NCI-H345 (cell line): ENCODE data around the gene SPSB1.
A peak's percentile ranks its signal among the peaks of the same experiment; 100 is the strongest.

Source experiments
- DNase-seq: peaks from one replicate; lab custom pipeline; 2025; lab: John Stamatoyannopoulos, UW

The SPSB1 gene

DNA sequence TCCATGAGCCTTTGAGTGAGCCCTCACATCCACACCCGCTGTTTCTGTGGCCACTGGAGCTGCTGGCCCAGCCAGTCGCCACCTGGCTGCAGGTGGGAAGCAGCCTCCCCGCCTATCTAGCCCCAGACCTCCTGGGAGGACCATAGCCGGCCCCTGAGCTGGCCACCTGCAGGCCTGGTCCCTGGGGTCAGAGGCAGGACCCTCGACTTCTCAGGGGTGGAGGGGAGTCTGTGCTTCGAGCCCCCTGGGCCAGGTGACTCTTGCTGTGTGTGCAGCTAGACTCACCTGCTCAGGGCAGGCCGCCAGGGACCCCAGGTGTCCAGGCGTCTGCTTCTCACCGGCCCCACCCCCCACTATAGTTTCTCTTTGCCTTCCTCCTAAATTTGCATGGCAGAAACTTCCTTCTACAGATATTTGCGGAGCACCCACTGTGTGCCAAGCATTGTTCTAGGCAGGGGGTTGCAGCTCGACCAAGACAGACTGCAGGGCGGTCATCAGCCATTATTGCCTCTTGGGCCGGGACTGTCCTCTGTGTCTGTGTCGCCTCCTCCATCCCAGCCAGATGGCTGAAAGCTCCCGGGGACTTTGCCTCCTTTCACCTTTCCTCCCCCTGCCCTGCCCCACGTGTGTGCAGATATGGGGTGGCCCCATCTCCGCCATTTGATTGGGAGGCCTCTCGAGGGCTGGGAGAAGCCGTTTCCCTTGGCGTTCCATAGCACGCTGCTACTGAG lies 27.3 kb downstream of the SPSB1 start:
- peak; percentile 17 for DNase-seq

DNA sequence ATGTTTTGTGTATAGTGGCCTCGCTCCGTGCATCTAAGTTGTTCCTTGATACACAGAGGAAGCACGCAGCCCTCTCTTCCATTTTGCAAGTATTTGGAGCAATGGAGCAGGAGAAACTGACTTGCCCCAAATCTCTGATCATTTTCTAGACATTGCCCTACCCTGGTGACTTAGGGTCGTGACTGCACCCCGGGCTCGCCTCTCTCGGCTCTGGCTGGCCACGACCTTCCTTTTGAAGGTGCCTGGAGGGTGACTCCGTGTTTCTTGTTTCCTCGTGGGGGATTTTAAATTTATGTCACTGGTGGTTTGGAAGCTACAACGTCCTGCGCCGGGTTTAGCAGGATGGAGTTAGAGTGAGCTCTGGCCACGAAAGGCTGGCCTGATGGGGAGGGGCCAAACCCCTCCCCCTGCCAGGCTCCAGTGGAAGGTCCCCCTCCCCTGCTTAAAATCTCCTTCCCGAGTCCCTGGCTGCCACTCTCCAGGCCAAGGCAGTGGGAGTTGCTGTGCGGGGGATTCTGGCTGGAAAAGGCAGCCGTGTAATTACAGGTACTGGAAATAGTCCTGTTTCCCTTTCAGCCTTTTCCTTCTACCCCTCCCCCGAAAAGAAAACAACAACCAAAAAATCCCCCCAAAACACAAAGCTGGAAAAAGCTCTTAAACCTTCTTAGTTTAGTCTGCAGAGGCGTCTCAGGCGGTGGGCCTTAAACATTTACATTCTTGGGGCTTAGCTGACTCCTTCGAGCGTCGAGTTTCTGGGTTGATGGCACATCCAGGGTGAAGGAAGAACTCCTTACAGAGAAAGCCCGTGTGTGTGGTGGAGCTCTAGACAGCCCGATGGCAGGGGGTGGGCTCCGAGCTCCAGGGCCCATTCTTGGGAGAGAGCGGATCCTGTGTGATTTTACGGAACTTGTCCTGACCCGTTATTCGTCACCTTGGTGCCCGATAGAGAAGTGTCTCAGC lies 28.1 kb downstream of the SPSB1 start:
- DNase-seq = no peak

- DNase-seq = no peak
Observed at GRCh38 chr1:9321480-9321849, 28.8 kb downstream of the SPSB1 start.

DNA sequence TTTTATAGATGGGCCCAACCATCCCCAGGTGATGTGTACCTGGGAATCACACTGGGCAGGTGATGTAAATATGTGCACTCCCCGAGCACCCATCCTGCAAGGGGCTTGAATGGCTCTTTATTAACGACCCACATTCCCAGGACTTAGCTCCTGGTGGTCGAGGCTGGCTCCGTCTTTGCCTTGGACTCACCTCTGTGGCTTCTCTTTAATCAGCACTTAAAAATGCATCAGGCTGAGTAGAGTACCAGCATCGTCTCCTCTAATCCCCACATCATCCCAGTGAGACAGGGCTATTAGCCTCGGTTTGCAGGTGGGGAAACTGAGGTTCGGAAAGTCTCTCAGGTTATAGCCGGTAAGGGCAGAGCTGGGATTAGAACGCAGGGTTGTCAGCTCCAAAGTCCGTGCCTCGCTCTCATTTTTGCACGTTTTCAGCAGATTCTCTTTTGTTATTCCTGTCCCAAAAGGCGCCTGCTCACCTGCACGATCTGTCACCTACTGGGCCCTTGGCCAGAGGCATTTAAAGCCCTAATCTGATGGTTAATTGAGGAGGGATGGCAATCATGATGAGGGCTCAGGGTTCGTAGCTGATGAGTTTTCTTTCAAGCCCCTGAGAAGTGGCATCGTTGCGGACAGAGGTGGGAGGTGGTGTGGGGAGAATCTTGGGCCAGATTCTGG lies 29.4 kb downstream of the SPSB1 start:
- DNase-seq = no peak

- no peak for DNase-seq
Observed at GRCh38 chr1:9322661-9323244, 30.1 kb downstream of the SPSB1 start.

DNA sequence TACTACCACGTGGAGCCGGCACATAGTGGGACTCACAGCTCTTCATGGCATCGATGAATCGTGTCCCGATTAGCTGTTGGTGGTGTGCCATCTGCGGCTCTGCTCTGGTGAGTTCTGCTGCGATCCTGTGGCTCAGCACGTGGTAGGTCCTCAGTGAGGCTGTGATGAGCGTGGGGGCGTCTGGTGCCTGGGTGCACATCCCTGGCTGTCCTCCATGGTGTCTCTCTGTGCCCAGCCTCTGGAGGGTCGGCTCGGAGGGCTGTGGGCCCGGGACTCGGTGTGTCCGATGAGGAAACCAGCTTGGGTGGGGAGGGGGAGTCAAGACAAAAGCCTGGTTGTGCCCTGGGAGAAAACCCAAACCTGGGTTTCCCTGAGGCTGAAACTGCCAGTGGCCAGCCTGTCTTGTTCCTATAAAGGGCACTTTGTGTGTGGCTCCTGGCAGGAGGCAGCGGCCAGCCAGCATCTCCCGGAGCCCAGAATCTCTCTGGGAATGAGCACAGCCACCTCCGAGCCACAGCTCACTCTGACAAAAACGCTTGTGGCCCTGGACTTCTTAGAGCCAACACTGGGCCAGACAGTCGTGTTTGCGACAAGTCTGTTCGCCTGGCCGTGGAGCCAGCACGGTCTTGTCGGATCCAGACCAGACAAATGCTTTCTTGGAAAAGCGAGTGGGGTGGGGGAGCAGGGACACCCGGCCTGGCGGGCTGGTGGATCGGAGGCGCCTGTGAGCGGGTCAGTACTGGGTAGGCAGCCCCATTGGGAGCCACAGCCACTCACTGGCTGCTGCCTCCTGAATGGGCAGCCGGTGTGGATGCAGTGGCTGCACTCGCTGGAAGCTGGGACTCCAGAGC lies 31.8 kb downstream of the SPSB1 start:
- no peak for DNase-seq

GRCh38 chr1:9326596-9326995 lies 33.9 kb downstream of the SPSB1 start:
- DNase-seq = no peak

DNA sequence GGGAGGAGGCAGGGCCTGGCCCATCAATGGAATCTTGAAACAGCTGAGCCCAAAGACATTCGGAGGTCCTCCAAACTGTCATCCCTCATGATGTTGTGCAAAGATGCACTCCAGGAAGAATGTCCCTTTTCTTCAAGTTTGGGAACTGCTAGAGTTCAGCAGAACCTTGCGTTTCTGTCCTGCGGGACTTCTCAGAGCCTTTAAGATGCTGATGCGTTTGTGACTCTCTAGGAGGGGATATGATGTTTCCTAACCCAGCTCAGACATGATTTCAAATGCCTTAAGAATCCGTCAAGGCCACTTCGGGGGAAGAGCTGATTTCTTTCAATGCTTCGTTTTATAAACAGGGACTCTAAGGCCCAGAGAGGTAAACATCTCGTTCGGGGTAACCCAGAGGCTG lies 35.5 kb downstream of the SPSB1 start:
- DNase-seq = no peak

GRCh38 chr1:9328715-9329114 lies 36.0 kb downstream of the SPSB1 start:
- no peak for DNase-seq

DNA sequence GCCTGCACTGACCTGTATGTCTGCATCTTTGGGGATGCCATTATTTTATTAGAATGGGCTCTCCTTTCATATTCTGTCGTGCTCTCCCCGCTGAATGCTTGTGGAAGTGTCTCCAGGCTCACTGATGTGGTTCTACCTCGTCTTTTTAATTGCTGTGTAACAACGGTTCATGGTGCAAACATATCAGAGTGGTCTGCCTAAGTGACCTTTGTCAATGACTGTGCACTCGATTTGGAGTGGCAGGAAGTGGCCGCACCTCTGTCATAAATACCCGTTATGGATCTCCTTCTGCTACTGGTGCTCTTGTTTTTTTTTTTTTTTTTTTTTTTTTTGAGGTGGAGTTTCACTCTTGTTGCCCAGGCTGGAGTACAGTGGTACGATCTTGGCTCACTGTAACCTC lies 38.3 kb downstream of the SPSB1 start:
- DNase-seq = no peak

DNA sequence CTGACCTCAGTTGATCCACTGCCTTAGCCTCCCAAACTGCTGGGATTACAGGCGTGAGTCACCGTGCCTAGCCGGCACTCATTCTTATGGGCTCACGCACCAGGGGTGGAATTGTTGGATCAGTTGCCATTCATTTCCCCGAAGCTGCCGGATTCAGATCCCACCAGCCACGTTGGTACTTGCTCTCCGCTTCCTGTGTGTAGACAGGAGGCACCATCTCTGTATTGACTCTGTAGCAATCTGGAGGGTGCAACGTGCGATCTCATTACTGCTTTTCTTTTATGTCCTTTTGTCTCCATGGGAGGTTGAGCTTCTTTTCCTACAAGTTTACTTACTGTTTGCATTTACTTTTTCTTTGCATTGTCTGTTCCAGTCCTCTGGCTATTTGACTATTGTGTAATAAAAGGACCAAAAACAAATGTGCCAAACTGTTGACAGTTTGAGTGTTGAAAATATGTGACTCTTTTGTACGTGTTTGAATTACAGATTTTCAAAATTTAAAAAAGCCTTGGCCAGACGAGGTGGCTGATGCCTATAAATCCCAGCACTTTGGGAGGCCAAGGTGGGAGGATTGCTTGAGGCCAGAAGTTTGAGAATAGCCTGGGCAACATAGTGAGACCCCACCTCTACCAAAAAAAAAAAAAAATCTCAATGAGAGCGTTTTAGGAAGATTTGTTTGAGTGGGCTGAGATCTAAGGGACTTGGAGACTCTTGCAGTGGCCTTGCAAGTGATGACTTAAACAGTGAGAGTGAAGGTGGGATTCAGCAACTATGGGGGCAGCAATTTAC lies 39.1 kb downstream of the SPSB1 start:
- DNase-seq = no peak

DNA sequence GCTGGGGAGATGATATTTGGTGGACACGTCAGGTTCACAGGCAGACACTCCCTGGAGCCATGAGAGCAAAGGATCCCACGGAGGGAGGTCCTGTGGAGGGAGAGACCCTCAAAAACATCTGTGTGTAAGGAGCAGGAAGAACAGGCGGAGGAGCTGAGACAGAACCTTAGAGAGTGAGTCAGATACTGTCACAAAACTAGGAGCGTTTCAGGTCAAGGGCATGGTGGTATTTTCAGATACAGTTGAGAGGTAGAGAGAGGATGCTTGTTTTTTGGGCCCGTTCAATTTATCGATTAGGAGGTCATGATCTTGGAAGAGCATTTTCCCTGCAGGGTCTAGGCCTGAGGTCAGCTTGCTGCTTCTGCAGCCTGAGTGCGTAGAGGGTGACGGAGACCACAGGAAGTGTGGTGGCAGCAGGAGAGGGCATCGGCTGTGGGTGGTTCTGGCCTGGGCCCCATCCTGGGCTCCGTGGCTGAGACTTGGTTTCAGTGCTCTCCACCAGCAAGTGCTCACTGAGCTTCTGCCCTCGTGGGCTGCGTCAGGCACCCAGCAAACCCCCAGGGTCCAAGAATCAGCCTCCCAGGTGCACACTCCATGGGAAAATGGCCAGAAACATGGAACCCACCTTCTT lies 39.9 kb downstream of the SPSB1 start:
- no peak for DNase-seq

DNA sequence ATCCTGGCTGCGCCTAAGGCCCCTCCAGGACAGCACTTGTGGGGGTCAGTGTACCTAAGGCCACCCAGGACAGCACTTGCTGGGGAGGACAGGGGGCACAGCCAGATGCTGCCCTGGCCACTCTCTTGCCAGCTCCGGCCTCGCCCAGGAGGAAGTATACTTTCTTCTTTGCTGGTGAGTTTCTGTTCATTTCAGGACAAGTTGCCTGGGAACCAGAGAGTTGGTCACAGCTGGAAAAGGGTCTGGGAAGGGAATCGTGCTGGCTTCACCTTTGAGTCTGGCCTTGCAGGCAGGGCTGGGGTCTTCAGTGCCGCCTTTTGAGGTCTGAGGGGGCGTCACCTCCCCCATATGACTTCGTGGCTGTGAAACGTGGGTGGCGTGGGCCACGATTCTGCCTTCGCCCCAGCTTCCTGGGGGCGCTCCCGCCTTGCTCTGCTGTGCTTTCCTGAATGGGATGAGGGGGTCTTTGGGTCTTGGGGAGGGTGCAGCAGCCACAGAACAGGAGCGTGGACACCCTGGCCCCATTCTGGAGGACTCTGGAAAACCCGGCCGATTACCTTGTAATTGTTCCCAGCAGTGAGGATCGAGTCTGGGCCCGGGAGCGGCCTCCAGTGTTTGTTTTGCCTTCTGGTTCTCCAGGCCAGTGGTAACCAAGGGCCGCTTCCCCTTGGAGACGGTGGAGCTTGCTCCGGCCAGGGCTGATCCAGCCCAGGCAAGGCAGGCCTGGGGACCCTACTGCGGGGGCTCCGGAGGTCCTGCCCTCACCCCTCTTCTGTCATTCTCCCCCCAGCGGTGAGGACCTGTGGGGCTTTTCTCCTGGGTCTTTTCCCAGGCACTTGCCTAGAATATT lies 45.9 kb downstream of the SPSB1 start:
- no peak for DNase-seq

DNA sequence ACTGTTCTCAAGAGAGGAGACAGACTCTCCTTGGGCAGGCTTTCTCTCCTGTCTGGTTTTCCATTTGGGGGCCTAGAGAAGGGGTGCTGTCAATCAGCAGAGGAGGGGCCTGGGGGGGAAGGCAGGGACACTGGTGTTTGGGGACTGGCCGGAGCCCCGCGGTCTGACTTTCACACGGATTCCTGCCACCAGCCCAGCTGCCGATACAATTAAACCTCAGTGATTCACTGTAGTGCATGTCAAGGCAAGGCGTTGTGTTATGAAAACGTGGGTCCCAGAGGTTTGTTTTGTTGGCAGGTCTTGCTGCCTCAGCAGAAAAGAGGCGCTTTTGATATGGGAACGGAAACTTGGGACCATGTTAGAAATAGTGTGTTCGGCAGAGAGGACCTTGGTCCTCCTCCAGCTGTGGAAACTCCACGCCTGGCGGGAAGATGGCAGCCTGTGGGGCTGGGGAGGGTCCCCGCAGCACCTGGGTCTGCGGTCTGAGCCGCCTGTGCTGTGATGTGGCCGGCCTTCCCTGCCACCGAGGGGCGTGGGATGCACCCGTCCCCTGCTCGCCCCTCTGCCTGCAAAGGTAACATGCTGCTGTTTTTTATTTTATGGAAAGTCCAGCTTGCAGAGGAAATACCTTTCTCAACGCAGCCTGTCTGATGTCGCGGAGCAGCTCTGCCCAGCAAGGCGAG lies 47.6 kb downstream of the SPSB1 start:
- DNase-seq = no peak

DNA sequence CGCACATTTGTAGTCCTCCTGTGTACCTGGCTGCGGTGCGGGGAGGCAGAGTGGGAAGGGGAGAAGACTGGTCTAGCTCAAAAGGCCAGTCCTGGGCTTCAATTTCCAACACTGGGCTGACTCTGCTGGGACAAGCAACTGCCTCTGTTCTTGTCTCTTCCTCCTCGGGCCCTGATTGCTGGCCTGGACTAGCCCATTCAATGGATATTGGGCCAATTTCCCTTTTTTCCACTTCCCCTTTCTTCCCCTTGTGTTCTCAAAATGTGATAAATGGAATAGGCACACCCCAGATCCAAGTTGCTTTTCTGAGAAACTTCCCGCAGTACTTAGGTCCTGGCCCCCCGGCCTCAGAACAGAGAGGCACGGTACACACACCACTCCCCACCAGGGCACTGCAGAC lies 48.2 kb downstream of the SPSB1 start:
- DNase-seq = no peak

GRCh38 chr1:9341301-9341845 lies 48.7 kb downstream of the SPSB1 start:
- no peak for DNase-seq

DNA sequence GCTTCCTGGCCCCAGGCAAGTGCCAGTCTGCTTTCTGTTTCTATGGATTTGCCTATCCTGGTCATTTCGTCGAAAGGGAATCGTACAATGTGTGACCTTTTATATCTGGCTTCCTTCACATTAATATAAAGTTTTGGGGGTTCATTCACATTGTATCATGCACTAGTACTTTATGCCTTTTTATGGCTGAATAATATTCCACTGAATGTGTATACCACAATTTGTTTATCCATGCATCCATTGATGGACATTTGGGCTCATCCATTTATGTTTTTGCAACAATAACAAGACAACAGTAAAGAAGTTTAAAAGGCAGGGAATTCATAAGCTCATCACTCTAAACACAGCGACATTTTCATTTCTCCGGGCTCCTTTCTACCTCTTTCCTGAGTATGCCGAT lies 50.6 kb downstream of the SPSB1 start:
- no peak for DNase-seq
